Right renal cortex interstitium (tissue), 3 donors: ENCODE results near the gene NOTCH3. TPM values are rescaled to one million over a fixed set of nuclear protein-coding genes. Genes with fewer than 3 reads are reported as not detected.

Experiments
- DNase-seq, 3 donors: peaks; one replicate each; pipeline ENCODE4 v3.0.0-alpha.2; 2013; ENCODE audit warnings: low read depth in 3 of 3, low spot score in 2 of 3
- polyA plus RNA-seq, 3 donors: library from polyadenylated mRNA; unstranded; fragments of 120-200 nt; gene quantifications; one replicate each; pipeline ENCODE4 v1.2.1, GENCODE V29; 2013; ENCODE audit not compliant: insufficient read length in 3 of 3

The NOTCH3 gene
- polyA plus RNA-seq, 3 donors: 90.9 to 103 (median 96.0) TPM

- DNase-seq: no peak
These were observed 37.2 kb upstream of the NOTCH3 start for GRCh38 chr19:15237759-15238638.

DNA sequence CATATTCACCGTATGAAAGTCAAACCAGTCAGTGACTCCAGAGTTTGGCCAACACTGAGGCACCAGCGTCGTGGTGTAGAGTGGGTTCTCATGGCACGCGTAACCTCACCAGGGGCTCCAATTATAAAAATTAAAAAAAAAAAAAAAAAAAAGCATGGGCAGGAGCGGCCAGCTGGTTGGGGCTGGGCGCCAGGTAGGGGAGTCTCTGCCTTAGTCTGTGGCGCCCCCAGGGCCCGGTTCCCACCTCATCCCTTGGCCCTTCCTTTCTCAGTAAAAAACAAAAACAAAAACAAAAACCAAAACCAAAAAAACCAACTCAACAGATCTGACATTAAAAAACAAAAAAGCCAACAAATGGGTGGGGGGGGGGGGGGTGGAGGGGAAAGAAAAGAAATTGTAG lies 36.1 kb upstream of the NOTCH3 start:
- DNase-seq: no peak

DNA sequence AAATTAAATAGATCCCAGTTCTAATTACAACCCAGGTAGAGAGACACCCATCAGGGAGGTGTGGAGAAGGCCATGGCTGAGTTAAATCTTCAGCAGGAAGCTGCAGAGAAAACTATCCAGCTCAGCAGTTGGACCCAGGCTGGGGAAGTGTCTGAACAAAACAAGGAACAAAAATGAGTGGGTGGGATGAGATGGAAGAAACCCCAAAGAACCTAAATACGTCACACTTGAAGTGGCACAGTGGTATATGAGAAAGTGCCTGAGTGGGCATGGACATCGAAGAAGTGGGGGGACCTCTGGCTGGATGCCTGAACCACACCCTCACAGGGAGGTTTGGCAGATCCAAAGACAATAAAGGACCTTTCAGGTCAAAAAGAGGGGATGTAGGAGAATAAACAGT lies 35.0 kb upstream of the NOTCH3 start:
- DNase-seq: no peak

GRCh38 chr19:15234431-15235130 lies 33.8 kb upstream of the NOTCH3 start:
- no peak for DNase-seq

DNA sequence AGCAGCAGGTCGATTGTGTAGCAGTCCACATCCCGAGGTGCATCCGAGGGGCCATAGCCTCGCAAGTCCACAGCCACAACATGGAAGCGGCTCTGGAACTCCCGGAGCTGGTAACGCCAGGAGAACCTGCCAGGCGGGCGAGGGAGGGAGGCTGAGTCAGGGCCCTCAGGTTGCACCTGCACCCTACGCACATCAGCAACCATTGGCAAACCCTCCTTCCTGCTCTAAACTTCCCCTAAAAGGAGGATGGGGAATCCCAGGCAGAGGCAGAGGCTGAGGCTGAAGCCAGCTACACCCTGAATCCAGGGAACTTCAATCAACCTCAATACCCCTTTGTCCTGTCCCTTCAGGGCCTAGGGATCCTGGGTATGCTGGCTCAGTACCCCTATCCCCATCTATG lies 30.5 kb upstream of the NOTCH3 start:
- no peak for DNase-seq

DNA sequence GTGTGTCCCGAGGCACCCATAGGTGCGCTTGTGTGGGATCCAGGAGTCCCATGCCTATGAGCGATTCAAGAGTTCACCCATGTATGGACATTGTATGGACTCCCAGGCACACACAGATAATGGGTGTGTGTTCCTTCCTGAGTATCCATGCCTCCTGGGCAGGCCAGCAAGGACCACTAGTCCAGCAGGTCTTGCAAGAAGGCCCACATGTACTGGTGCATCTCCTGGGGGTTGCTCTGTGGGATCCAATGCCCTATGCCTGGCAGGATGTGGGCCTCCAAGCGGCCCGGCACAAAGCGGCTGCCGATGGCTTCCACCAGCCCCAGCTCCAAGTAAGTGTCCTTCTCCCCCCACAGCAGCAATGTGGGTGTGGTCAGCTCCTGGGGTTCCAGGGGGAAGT lies 26.5 kb upstream of the NOTCH3 start:
- DNase-seq: no peak

GRCh38 chr19:15225760-15226159 lies 25.0 kb upstream of the NOTCH3 start:
- DNase-seq: no peak

GRCh38 chr19:15223649-15224361 lies 23.0 kb upstream of the NOTCH3 start:
- no peak for DNase-seq

GRCh38 chr19:15222738-15223648 lies 22.2 kb upstream of the NOTCH3 start:
- peak; percentile 90 to 93 (median 91) for DNase-seq

GRCh38 chr19:15220833-15221232 lies 20.0 kb upstream of the NOTCH3 start:
- no peak for DNase-seq

GRCh38 chr19:15218501-15218900 lies 17.7 kb upstream of the NOTCH3 start:
- DNase-seq: no peak

DNA sequence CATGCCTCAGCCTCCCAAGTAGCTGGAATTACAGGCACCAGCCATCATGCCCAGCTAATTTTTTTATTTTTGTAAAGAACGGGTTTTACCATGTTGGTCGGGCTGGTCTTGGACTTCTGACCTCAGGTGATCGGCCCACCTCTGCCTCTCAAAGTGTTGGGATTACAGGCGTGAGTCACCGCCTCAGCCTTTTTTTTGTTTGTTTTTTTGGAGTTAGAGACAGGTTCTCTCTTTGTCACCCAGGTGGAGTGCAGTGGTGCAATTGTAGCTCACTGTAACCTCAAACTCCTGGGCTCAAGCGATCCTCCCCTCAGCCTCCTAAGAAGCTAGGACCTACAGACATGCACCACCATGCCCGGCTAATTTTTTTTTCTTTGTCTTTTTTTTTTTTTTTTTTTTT lies 15.6 kb upstream of the NOTCH3 start:
- no peak for DNase-seq

DNA sequence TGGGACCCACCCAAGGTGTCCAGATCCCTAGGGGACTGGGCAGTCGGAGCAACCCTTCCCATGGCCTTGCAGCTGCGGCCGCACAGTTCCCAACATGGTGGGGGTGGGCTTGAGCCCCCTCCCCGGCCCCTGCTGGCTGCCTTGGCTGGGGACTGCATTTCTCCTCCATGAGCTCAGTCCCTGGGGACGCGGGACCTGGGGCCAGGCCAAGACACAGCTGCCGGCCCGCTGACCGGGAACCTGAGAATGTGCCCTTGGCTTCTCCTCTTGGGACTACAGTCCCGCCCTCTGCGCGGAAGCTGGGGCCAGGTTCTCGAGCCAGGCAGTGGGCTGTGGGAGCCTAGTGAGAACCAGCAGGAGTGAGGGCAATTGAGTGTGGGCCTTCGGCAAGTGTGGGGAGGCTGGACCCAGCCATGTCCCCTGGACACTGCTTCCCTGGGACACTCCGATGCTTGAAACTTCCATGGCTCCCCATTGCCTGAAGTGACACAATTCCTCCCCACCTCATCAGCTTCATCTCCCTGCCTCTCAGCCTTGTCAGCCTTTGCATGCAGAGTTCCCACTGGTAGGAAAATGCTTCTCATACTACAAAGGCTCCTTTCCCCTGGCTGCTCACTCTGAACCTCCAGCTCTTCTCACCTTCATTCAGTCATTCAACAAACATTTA lies 13.1 kb upstream of the NOTCH3 start:
- DNase-seq: no peak

- no peak for DNase-seq
These were observed 11.9 kb upstream of the NOTCH3 start for GRCh38 chr19:15212711-15213110.

- DNase-seq: no peak
These were observed 9.6 kb upstream of the NOTCH3 start for GRCh38 chr19:15210323-15210781.

DNA sequence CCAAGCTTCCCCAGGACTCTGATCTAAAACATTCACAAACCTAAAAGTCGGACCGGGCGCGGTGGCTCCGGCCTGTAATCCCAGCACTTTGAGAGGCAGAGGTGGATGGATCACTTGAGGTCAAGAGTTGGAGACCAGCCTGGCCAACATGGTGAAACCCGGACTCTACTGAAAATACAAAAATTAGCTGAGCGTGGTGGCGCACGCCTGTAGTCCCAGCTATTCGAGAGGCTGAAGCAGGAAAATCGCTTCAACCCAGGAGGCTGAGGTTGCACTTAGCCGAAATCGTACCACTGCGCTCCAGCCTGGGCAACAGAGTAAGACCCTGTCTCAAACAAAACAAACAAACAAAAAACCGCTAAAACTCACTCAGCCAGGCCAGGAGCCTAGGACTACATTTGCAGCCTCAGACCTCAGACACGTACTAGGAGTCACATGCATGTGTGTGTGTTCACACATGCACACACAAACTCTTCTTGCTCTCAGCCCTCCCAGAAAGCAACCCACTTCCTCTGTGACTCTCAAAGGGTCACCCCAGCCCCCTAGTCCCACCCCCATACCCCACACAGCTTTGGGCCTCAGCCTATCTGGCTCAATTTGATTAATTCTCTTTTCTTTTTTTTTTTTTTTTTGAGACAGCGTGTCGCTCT lies 704 bp upstream of the NOTCH3 start:
- DNase-seq: no peak

DNA sequence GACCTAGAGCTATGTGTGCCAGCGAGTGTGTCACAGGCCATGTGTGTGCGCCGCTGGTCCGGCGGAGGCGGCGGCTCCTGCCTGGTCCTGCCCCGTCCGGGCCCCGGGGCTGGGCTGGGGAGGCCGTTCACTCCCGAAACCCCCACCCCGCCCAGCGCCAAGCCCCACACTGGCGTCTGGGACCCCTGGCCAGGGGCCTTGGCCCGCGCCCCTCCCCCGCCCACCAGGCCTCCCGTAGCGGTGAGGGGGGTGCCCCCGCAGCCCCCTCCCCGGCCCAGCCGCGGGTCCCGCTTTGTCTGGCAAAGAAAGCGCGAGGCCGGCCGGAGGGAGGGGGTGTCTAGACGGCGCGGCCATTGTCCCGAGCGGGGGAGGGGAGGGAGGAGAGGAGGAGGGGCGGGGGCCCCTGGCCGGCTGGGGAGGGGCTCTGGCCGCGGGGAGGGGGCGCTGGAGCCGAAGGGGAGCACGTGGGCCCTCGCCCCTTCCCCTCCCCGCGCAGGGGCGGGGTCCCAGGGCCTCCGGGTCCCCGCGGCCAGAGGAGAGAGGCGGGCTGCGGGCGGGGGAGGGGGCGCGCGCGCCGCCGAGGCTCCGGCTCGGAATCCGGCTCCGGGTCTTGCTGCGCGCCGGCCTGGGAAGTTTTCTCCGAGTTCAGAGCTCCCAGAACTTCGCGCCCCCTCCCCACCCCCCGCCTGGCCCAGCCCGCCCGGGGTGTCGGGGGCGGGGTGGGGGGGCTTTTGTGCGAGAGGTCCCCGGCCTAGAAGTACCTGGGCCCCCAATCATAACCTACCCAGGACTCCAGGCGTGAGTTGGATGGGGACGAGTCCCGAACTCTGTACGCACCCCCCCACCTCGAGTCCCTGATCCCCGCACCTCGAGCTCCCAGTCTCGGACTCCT lies 888 bp downstream of the NOTCH3 start:
- peak in 1 of 3 donors; percentile 69 for DNase-seq

- no peak for DNase-seq
These were observed 1.7 kb downstream of the NOTCH3 start for GRCh38 chr19:15198951-15199660.
